Activated CD8-positive, alpha-beta memory T cell treated with anti-CD3 and anti-CD28 coated beads for 1 hour (primary cell): ENCODE measurements around the gene PRELP.
"Not testable (repeated sequence)": the region's sequence is repeated elsewhere in the genome, so short reads cannot be mapped to it uniquely, and the experiment has no call there.

Experiments
- DNase-seq, 2 donors: peaks; one replicate each; pipeline ENCODE4 v3.0.0-alpha.2; 2020; ENCODE audit warnings: low read depth in 1 of 2; ENCODE audit errors: extremely low read depth in 1 of 2

The PRELP gene

GRCh38 chr1:203453016-203453415 lies 22.6 kb upstream of the PRELP start:
- DNase-seq, result no peak

- DNase-seq, result no peak
Measured at GRCh38 chr1:203453616-203454015, 22.0 kb upstream of the PRELP start.

GRCh38 chr1:203454986-203455471 lies 20.6 kb upstream of the PRELP start:
- no peak for DNase-seq

- DNase-seq, result no peak
Measured at GRCh38 chr1:203455706-203456105, 19.9 kb upstream of the PRELP start.

GRCh38 chr1:203456577-203456976 lies 19.0 kb upstream of the PRELP start:
- no peak for DNase-seq

- DNase-seq, result no peak
Measured at GRCh38 chr1:203458078-203458477, 17.5 kb upstream of the PRELP start.

- DNase-seq, result no peak
Measured at GRCh38 chr1:203459671-203460201, 15.9 kb upstream of the PRELP start.

GRCh38 chr1:203461717-203462116 lies 13.9 kb upstream of the PRELP start:
- no peak for DNase-seq

- DNase-seq, result no peak
Measured at GRCh38 chr1:203462143-203462542, 13.5 kb upstream of the PRELP start.

GRCh38 chr1:203462878-203463277 lies 12.7 kb upstream of the PRELP start:
- no peak for DNase-seq

GRCh38 chr1:203463469-203464062 lies 12.0 kb upstream of the PRELP start:
- no peak for DNase-seq

- DNase-seq, result no peak
Measured at GRCh38 chr1:203464226-203464625, 11.4 kb upstream of the PRELP start.

- no peak for DNase-seq
Measured at GRCh38 chr1:203464743-203465142, 10.9 kb upstream of the PRELP start.

GRCh38 chr1:203465146-203465798 lies 10.3 kb upstream of the PRELP start:
- DNase-seq, result no peak

- DNase-seq, result no peak
Measured at GRCh38 chr1:203465948-203466347, 9.7 kb upstream of the PRELP start.

GRCh38 chr1:203466906-203467549 lies 8.6 kb upstream of the PRELP start:
- not testable (repeated sequence) for DNase-seq

- DNase-seq, result no peak
Measured at GRCh38 chr1:203467550-203467921, 8.1 kb upstream of the PRELP start.

- no peak for DNase-seq
Measured at GRCh38 chr1:203468326-203468725, 7.3 kb upstream of the PRELP start.

GRCh38 chr1:203470240-203470639 lies 5.4 kb upstream of the PRELP start:
- no peak for DNase-seq

GRCh38 chr1:203471841-203472240 lies 3.8 kb upstream of the PRELP start:
- DNase-seq, result no peak

GRCh38 chr1:203473281-203473680 lies 2.3 kb upstream of the PRELP start:
- DNase-seq, result no peak

GRCh38 chr1:203473781-203474305 lies 1.8 kb upstream of the PRELP start:
- DNase-seq, result no peak
